Heart left ventricle (tissue), 13 donors: ENCODE measurements around the gene NXF1.

Experiments used
- POLR2A ChIP-seq, 2 donors: fragments of 450-650 bp; IDR thresholded peaks; one replicate each; pipeline ENCODE4 v1.6.1; 2017; ENCODE audit warnings: antibody characterized with exemption in 2 of 2, mild to moderate bottlenecking in 2 of 2, moderate library complexity in 2 of 2
- TF ChIP-seq, protein P1 (sequence below), 12 donors: fragments of 200-600 bp; sonication (generic) in 4 of 12; IDR thresholded peaks; one replicate each; pipeline versions ENCODE4 v1.5.0 to v1.8.0; 2018 to 2022; ENCODE audit warnings: antibody characterized with exemption in 12 of 12, mild to moderate bottlenecking in 5 of 12
- donor health status: ischemic (EF 13 %, LVEDD 7.1; RV severe dilation, severe dysfunction).
- donor health status: DM: no; HTN: yes; CAD: no.
- donor health status: DM: no; HTN: no; CAD: no.
- donor health status: ischemic (EF 25% LVEDD 6.9; RV normal size, moderate dysfunction).
- donor health status: ischemic (EF 25% LVEDD 5.7; RV mildly dilated, moderate dysfunction).
- donor health status: ischemic (EF 35%, LVEDD 5.7; RV mildly dilated, moderate dysfunction).
- donor health status: nonischemic (EF 11% LVEDD 7.7; RV severe dilation, severe dysfunction).
- donor health status: DM: yes; HTN: yes; CAD: no.
- donor health status: PGD.
- donor health status: ischemic (EF 29% LVEDD 5.4; RV normal size, mild dysfunction).
- donor health status: nonischemic (EF 23%, LVEDD 6.1; RV moderate dilation, normal function).

DNA sequence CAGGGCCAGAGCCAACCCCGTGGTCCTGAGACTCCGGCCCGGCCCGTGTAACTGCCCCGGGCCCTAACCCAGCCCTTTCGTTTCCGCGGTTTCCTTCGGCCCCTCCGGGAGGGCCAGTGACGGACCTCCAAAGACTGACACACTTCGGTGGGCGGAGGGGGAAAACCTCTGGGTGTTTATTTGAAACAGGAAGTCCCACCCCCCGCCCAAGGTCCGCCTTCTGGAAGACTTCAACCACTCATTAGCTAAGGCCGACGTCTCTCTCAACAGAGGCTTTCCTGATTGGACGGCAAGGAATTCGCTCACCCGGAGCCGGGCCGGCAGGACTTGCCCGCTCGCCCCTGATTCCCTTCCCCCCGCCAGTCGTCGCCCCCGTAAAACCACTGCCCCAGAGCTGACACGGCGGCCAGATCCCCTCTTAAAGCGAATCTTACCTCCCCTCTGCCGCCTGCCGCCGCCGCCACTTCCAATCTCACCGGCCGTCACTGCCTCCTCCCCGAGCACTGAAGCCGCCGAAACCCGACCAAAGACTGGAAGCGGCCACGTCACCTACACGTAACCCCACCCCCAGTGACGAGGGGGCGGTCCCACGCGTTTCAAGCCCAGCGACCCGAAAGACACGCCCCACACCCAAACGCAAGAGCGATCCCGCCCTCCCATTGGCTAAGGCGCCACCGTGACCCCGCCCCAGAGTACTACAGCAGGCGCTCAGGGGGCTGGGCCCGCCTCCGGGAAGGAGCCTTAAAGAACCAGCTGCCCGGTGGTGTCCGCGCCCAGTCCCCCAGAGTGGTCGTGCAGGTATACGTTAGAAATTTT, 26.5 kb upstream of the NXF1 start, which contains the start of gene STX5:
- TF ChIP-seq, protein P1, sequence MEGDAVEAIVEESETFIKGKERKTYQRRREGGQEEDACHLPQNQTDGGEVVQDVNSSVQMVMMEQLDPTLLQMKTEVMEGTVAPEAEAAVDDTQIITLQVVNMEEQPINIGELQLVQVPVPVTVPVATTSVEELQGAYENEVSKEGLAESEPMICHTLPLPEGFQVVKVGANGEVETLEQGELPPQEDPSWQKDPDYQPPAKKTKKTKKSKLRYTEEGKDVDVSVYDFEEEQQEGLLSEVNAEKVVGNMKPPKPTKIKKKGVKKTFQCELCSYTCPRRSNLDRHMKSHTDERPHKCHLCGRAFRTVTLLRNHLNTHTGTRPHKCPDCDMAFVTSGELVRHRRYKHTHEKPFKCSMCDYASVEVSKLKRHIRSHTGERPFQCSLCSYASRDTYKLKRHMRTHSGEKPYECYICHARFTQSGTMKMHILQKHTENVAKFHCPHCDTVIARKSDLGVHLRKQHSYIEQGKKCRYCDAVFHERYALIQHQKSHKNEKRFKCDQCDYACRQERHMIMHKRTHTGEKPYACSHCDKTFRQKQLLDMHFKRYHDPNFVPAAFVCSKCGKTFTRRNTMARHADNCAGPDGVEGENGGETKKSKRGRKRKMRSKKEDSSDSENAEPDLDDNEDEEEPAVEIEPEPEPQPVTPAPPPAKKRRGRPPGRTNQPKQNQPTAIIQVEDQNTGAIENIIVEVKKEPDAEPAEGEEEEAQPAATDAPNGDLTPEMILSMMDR (IDR thresholded peaks at IDR 0.05) = no peak
- peak; percentile 12 to 87 for TF ChIP-seq POLR2A (IDR thresholded peaks at IDR 0.05)
